ENCODE data around the gene ANKH. TPM values are rescaled to one million over a fixed set of nuclear protein-coding genes. Genes with fewer than 3 reads are reported as not detected.

Gene ANKH
- total RNA-seq (2021), result 16.9 to 19.6 TPM (median 18.6 TPM) in 3 replicates
- Bru-seq, nascent RNA, result percentile 50 among the genes with signal in this experiment
- long read RNA-seq, experiment 1, full-length matches to known transcripts, result 32 of 42 reads
- long read RNA-seq, experiment 1, partial matches to known transcripts, result 3 of 42 reads
- long read RNA-seq, experiment 1, other reads (novel, unspliced or antisense), result 7 of 42 reads
- long read RNA-seq, experiment 2, full-length matches to known transcripts, result 8 of 17 reads
- long read RNA-seq, experiment 2, partial matches to known transcripts, result 8 of 17 reads
- long read RNA-seq, experiment 2, other reads (novel, unspliced or antisense), result 1 of 17 reads
- long read RNA-seq, experiment 3, result 0 reads

DNA sequence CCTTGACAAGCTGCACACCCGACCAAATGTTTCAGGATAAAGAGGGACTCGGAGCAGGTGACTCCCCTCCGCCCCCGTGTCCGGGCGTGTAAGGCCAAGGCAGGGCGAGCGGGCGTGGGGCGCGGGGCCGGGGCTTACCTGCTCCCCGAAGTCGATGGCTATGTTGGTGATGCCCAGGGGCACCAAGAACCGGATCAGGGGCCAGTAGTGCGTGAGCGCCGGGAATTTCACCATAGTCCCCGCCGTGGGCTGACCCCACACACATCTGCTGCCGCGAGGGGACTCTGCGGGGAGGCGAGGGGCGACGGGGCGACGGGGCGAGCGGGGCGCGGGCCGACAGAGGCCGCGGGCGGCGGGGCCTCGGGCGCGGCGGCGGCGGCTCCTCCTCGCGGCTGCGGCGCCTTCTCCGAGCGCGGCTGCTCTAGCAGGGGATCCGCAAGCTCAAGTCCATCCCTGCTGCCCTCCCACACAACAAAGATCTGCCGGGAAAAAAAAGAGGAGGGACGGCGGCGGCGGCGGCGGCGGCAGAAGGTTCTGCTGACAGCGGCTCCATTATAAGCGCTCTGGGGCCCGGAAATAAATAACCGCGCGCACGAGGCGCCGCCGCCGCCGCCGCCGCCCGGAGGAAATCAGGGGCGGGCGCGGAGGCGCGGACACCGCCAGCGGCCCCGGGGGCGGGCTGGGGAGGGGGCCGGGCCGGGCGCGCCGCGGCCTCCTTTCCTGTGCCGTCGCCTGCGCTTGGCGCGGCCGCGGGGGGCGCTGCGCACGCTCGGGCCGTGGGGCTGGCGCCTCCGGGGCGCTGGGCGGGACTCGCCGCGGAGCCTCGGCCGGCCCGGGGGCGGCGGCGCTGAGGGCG is at the start of gene ANKH:
ANKH (minus strand) TSS at position 565 of the 856 bp plus-strand sequence; CDS start at position 234, 331 bp downstream.
- Mint-ChIP-seq H3K9me3 (no peaks in the 10 kb centered on the region), H3K4me3 (peak within 1 kb of the TSS; percentile 82), H3K27ac (no peak within 1 kb of the TSS), H3K4me1 (peaks cover 16% of the 10 kb centered on the region), H3K27me3 (ENCODE audit: low read depth) (peaks cover 42% of the 10 kb centered on the region), H3K36me3 (no peaks in the 10 kb centered on the region)
- DNase-seq (ENCODE audit: low spot score) (peak; percentile 69), ATAC-seq (peak; percentile 88)
- POLR2A ChIA-PET, result no interaction called here
- CTCF ChIA-PET, result interaction anchor here (0.6 to 1.7 kb wide), 19 partner anchors 9 to 1960 kb away, joined by 3 to 8 read pairs (median 4); no protein-coding TSS in a partner anchor
- TF ChIP-seq, protein P1, sequence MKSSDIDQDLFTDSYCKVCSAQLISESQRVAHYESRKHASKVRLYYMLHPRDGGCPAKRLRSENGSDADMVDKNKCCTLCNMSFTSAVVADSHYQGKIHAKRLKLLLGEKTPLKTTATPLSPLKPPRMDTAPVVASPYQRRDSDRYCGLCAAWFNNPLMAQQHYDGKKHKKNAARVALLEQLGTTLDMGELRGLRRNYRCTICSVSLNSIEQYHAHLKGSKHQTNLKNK (CRISPR knock-in tag; IDR thresholded peaks at IDR 0.05), result no peak
- TF ChIP-seq, protein P2, sequence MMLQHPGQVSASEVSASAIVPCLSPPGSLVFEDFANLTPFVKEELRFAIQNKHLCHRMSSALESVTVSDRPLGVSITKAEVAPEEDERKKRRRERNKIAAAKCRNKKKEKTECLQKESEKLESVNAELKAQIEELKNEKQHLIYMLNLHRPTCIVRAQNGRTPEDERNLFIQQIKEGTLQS (CRISPR knock-in tag; conservative IDR thresholded peaks at IDR 0.05), result no peak
- TF ChIP-seq, protein P3, sequence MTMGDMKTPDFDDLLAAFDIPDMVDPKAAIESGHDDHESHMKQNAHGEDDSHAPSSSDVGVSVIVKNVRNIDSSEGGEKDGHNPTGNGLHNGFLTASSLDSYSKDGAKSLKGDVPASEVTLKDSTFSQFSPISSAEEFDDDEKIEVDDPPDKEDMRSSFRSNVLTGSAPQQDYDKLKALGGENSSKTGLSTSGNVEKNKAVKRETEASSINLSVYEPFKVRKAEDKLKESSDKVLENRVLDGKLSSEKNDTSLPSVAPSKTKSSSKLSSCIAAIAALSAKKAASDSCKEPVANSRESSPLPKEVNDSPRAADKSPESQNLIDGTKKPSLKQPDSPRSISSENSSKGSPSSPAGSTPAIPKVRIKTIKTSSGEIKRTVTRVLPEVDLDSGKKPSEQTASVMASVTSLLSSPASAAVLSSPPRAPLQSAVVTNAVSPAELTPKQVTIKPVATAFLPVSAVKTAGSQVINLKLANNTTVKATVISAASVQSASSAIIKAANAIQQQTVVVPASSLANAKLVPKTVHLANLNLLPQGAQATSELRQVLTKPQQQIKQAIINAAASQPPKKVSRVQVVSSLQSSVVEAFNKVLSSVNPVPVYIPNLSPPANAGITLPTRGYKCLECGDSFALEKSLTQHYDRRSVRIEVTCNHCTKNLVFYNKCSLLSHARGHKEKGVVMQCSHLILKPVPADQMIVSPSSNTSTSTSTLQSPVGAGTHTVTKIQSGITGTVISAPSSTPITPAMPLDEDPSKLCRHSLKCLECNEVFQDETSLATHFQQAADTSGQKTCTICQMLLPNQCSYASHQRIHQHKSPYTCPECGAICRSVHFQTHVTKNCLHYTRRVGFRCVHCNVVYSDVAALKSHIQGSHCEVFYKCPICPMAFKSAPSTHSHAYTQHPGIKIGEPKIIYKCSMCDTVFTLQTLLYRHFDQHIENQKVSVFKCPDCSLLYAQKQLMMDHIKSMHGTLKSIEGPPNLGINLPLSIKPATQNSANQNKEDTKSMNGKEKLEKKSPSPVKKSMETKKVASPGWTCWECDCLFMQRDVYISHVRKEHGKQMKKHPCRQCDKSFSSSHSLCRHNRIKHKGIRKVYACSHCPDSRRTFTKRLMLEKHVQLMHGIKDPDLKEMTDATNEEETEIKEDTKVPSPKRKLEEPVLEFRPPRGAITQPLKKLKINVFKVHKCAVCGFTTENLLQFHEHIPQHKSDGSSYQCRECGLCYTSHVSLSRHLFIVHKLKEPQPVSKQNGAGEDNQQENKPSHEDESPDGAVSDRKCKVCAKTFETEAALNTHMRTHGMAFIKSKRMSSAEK (CRISPR knock-in tag; IDR thresholded peaks at IDR 0.05; ENCODE audit: borderline replicate concordance), result no peak
- TF ChIP-seq ZNF232 (CRISPR knock-in tag; IDR thresholded peaks at IDR 0.05), result no peak

DNA sequence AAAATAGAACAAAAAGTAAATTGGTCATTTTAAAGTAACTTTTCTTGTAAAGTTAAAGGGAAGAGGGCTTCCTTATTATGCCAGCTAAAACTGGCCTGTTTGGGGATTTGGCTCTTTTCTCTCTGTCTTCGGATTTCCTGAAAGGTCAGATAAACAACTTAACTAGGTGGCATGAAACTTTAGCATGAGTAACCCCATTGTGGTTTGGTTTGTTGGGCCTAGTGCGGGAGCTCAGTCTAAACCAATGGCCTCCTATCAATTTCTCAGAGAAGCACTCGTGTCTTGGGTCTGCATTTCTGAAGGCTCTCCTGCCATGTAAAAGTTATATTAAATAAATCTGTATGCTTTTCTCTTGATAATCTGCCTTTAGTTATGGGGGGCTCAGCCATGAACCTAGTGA is 48.5 kb upstream of the ANKH start:
- Mint-ChIP-seq H3K4me3 (no peak overlapping the region), H3K27me3 (ENCODE audit: low read depth) (no peaks in the 10 kb centered on the region; the same call in 1 of the 2 replicates), H3K27ac (no peak overlapping the region), H3K36me3 (no peaks in the 10 kb centered on the region), H3K9me3 (no peaks in the 10 kb centered on the region), H3K4me1 (peaks cover 3% of the 10 kb centered on the region; the same call in 1 of the 2 replicates)
- DNase-seq (ENCODE audit: low spot score) (no peak), ATAC-seq (no peak)
- ChIA-PET POLR2A (no interaction called here), CTCF (no interaction called here)
- no peak for TF ChIP-seq JAZF1 (CRISPR knock-in tag; IDR thresholded peaks at IDR 0.05)
- TF ChIP-seq, protein P4, sequence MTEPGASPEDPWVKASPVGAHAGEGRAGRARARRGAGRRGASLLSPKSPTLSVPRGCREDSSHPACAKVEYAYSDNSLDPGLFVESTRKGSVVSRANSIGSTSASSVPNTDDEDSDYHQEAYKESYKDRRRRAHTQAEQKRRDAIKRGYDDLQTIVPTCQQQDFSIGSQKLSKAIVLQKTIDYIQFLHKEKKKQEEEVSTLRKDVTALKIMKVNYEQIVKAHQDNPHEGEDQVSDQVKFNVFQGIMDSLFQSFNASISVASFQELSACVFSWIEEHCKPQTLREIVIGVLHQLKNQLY (CRISPR knock-in tag; IDR thresholded peaks at IDR 0.05), result no peak
- TF ChIP-seq SMAD4 (CRISPR knock-in tag; IDR thresholded peaks at IDR 0.05), result no peak
- TF ChIP-seq ATF1 (CRISPR knock-in tag; IDR thresholded peaks at IDR 0.05), result no peak
- TF ChIP-seq TCF7 (CRISPR knock-in tag; IDR thresholded peaks at IDR 0.05; ENCODE audit: low read depth), result no peak
- TF ChIP-seq, protein P3 (CRISPR knock-in tag; IDR thresholded peaks at IDR 0.05; ENCODE audit: borderline replicate concordance), result no peak
- TF ChIP-seq, protein P5, sequence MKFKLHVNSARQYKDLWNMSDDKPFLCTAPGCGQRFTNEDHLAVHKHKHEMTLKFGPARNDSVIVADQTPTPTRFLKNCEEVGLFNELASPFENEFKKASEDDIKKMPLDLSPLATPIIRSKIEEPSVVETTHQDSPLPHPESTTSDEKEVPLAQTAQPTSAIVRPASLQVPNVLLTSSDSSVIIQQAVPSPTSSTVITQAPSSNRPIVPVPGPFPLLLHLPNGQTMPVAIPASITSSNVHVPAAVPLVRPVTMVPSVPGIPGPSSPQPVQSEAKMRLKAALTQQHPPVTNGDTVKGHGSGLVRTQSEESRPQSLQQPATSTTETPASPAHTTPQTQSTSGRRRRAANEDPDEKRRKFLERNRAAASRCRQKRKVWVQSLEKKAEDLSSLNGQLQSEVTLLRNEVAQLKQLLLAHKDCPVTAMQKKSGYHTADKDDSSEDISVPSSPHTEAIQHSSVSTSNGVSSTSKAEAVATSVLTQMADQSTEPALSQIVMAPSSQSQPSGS (CRISPR knock-in tag; IDR thresholded peaks at IDR 0.05; ENCODE audit: borderline replicate concordance, low read depth), result no peak
- TF ChIP-seq ZNF396 (CRISPR knock-in tag; IDR thresholded peaks at IDR 0.05; ENCODE audit: borderline replicate concordance), result no peak
- no peak for TF ChIP-seq GRHL2 (CRISPR knock-in tag; IDR thresholded peaks at IDR 0.05; ENCODE audit: insufficient replicate concordance, severe bottlenecking)
- TF ChIP-seq ZNF219 (CRISPR knock-in tag; IDR thresholded peaks at IDR 0.05; ENCODE audit: borderline replicate concordance), result no peak
- no peak for TF ChIP-seq TEAD1 (CRISPR knock-in tag; IDR thresholded peaks at IDR 0.05)
- TF ChIP-seq, protein P6, sequence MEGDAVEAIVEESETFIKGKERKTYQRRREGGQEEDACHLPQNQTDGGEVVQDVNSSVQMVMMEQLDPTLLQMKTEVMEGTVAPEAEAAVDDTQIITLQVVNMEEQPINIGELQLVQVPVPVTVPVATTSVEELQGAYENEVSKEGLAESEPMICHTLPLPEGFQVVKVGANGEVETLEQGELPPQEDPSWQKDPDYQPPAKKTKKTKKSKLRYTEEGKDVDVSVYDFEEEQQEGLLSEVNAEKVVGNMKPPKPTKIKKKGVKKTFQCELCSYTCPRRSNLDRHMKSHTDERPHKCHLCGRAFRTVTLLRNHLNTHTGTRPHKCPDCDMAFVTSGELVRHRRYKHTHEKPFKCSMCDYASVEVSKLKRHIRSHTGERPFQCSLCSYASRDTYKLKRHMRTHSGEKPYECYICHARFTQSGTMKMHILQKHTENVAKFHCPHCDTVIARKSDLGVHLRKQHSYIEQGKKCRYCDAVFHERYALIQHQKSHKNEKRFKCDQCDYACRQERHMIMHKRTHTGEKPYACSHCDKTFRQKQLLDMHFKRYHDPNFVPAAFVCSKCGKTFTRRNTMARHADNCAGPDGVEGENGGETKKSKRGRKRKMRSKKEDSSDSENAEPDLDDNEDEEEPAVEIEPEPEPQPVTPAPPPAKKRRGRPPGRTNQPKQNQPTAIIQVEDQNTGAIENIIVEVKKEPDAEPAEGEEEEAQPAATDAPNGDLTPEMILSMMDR (IDR thresholded peaks at IDR 0.05), result no peak
- TF ChIP-seq, protein P7, sequence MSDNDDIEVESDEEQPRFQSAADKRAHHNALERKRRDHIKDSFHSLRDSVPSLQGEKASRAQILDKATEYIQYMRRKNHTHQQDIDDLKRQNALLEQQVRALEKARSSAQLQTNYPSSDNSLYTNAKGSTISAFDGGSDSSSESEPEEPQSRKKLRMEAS (CRISPR knock-in tag; IDR thresholded peaks at IDR 0.05), result no peak
- TF ChIP-seq ZNF423 (CRISPR knock-in tag; IDR thresholded peaks at IDR 0.05), result no peak
- no peak for TF ChIP-seq TP53 (CRISPR knock-in tag; IDR thresholded peaks at IDR 0.05)
